Mammary epithelial cell (primary cell): ENCODE measurements around the gene ZGLP1.

Experiments used
- CTCF ChIP-seq, 2 donors: IDR thresholded peaks in 1 of 2; conservative IDR thresholded peaks in 1 of 2; 2 replicates each; pipeline ENCODE4 v1.5.1; 2011 to 2012; ENCODE audit warnings: inconsistent platforms in 2 of 2, low read length in 2 of 2, mild to moderate bottlenecking in 2 of 2, control low read depth in 1 of 2, low read depth in 1 of 2; ENCODE audit not compliant: insufficient read depth in 1 of 2; ENCODE audit errors: extremely low read depth in 1 of 2
- EZH2 ChIP-seq: IDR thresholded peaks from 2 replicates; pipeline ENCODE4 v1.6.1; 2012; ENCODE audit warnings: low read length, inconsistent platforms, borderline replicate concordance

DNA sequence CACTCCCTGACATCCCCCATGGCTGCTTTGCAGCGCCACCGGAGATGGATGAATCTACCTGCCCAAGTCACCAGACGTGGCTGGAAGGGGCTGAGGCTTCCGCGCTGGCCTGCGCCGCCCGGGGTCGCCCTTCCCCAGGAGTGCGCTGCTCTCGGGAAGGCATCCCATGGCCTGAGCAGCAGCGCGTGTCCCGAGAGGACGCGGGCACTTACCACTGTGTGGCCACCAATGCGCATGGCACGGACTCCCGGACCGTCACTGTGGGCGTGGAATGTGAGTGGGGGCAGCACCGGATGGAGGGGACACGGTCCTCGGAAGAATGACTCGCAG is 15.3 kb downstream of the ZGLP1 start:
- TF ChIP-seq CTCF (conservative IDR thresholded peaks at IDR 0.05 in 1 of 2, IDR thresholded peaks at IDR 0.05 in 1 of 2; ENCODE audit: extremely low read depth in 1 of 2, insufficient read depth in 1 of 2, low read depth in 1 of 2, low read length in 2 of 2): no peak
- no peak for TF ChIP-seq EZH2
